ENCODE data around the gene WNT5B. TPM values are rescaled to one million over a fixed set of nuclear protein-coding genes. Genes with fewer than 3 reads are reported as not detected.

The WNT5B gene
- total and polyA plus RNA-seq, 2 of the 8 experiments (the other 6 are each of a cell fraction or from before 2014, with no cell fraction given), result 0.91 to 1.2 TPM

GRCh38 chr12:1643043-1643442 lies 14.0 kb downstream of the WNT5B start (continued):
- TF ChIP-seq EP300 (IDR thresholded peaks at IDR 0.05; ENCODE audit: borderline replicate concordance in 1 of 2, low read depth in 2 of 2, low read length in 2 of 2), result no peak
- TF ChIP-seq NRF1 (IDR thresholded peaks at IDR 0.05; ENCODE audit: low read depth, low read length), result no peak
- TF ChIP-seq POU5F1 (IDR thresholded peaks at IDR 0.05; ENCODE audit: low read depth, low read length), result no peak
- no peak for TF ChIP-seq BACH1 (IDR thresholded peaks at IDR 0.05; ENCODE audit: low read length)
- no peak for TF ChIP-seq GABPA (IDR thresholded peaks at IDR 0.05; ENCODE audit: borderline replicate concordance, insufficient read depth, low read length)
- TF ChIP-seq RNF2 (IDR thresholded peaks at IDR 0.05; ENCODE audit: borderline replicate concordance, low read depth, low read length, missing control alignments, poor library complexity, severe bottlenecking), result no peak

Measured in H1 (cell line).